Measurements from ENCODE around the gene CASK. TPM values are rescaled to one million over a fixed set of nuclear protein-coding genes. Genes with fewer than 3 reads are reported as not detected.

Gene CASK
- total and polyA plus RNA-seq, 9 of the 15 experiments (the other 6 are each of a cell fraction or from before 2014, with no cell fraction given): 1.3 to 7.4 (median 5.2) TPM

GRCh38 chrX:41474726-41475100 is 448.6 kb downstream of the CASK start:
- no peaks in the 10 kb centered on the region for H3K79me2 ChIP-seq (ENCODE audit: control insufficient read depth, insufficient read depth, low read length)
- TF ChIP-seq, protein P1, sequence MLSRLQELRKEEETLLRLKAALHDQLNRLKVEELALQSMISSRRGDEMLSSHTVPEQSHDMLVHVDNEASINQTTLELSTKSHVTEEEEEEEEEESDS (CRISPR knock-in tag; IDR thresholded peaks at IDR 0.05): no peak
- TF ChIP-seq ZNF140 (CRISPR knock-in tag; IDR thresholded peaks at IDR 0.05) (no peak), MAFF (IDR thresholded peaks at IDR 0.05; ENCODE audit: low read length) (no peak), YBX1 (IDR thresholded peaks at IDR 0.05) (no peak), KLF10 (CRISPR knock-in tag; IDR thresholded peaks at IDR 0.05) (no peak), PML (IDR thresholded peaks at IDR 0.05; ENCODE audit: low read length) (no peak), WHSC1 (IDR thresholded peaks at IDR 0.05; ENCODE audit: low read length) (no peak), MLLT1 (IDR thresholded peaks at IDR 0.05) (no peak), THAP7 (CRISPR knock-in tag; IDR thresholded peaks at IDR 0.05) (no peak)
- POLR2A ChIA-PET: no interaction called here

More at GRCh38 chrX:41474726-41475100, 448.6 kb downstream of the CASK start:
- WGBS (ENCODE audit: insufficient coverage, low coverage, missing lambda C conversion rate): 13% methylated on average over 4 of the region's 16 CpGs
- no peaks in the 10 kb centered on the region; a peak in 1 of 5 replicates for H3K4me1 ChIP-seq (replicated peaks in 1 of 2; ENCODE audit: control insufficient read depth in 2 of 2, insufficient read depth in 2 of 2, low read length in 2 of 2)
- H2AFZ ChIP-seq (ENCODE audit: low read depth, low read length): no peak overlapping the region
- H3K9ac ChIP-seq (ENCODE audit: insufficient read depth in 1 of 2, low read depth in 2 of 2, low read length in 2 of 2): no peak overlapping the region
- H3K27ac ChIP-seq (ENCODE audit: extremely low read depth, low read depth, low read length): no peak overlapping the region
- no peaks in the 10 kb centered on the region for H3K36me3 ChIP-seq (ENCODE audit: control insufficient read depth, insufficient read depth, low read length)
- H3K9me3 ChIP-seq (replicated peaks; ENCODE audit: control insufficient read depth, insufficient read depth, low read depth, low read length): no peaks in the 10 kb centered on the region
- no peak overlapping the region for H3K4me2 ChIP-seq (ENCODE audit: insufficient read depth, low read length)
- H4K20me1 ChIP-seq (replicated peaks; ENCODE audit: control insufficient read depth, insufficient read depth, low read length): no peaks in the 10 kb centered on the region
- CTCF ChIA-PET (ENCODE audit: low intra/inter-chr PET ratio): no interaction called here
- no peak overlapping the region for H3K4me3 ChIP-seq
- no peak for FAIRE-seq
- intact Hi-C loops (cut with micrococcal nuclease): no loop called here
- ATAC-seq: no peak
- in situ Hi-C loops (cut with MboI): no loop called here
- H3K9me1 ChIP-seq (ENCODE audit: control insufficient read depth, insufficient read depth, low read length): no peaks in the 10 kb centered on the region
- no TSS peak for BruUV-seq (replicated peaks)
- DNase-seq (ENCODE audit: extremely low read depth in 1 of 4, low spot score in 3 of 4): no peak
- H3K27me3 ChIP-seq (ENCODE audit: control insufficient read depth in 2 of 2, insufficient read depth in 2 of 2, low read length in 2 of 2): peaks cover 0 to 6% of the 10 kb centered on the region in 2 experiments; a peak in 2 of 5 replicates
